ENCODE measurements around the gene MRPL12. TPM values are rescaled to one million over a fixed set of nuclear protein-coding genes. Genes with fewer than 3 reads are reported as not detected.

The MRPL12 gene
- total RNA-seq, 1 donor from 2014 or later = 13.2 TPM

DNA sequence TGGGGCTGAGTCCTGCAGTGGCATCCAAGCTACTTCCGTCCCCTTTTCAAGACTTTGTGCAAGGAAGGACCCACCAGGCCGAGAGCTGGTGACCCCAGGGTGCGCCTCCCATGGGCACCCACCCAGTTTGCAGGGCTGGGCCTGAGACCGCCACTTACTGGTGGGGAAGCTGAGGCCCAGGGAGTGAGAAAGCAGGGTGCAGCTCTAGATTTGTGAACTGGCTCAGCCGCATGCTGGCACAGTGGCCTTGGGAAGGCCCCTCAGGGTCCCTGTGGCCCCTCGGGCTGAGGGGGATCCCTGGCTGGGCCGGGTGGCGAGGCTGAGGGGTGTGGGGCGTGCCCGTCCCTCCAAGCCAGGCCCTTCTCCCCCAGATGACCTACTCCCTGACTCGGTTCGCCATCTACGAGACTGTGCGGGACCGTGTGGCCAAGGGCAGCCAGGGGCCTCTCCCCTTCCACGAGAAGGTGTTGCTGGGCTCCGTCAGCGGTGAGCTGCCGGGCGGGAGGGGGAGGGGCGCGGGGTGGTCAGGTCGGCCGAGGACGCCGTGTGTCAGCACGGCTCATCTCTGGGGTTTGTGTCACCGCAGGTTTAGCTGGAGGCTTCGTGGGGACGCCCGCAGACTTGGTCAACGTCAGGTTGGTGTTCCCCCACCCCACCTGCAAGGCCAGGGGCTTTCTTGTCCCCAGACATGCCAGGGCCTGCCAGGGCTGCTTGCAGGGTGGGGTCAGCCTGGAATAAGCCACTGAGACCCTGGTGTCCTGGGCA is 12.1 kb downstream of the MRPL12 start:
- Histone ChIP-seq H3F3A (ENCODE audit: low read depth) (peaks cover 22% of the 10 kb centered on the region), H3K4me2 (no peak overlapping the region), H3K36me3 (no peaks in the 10 kb centered on the region), H3K79me2 (ENCODE audit: low read depth) (peaks cover 12% of the 10 kb centered on the region), H3K27me3 (peaks cover 16% of the 10 kb centered on the region), H3K27ac (no peak overlapping the region), H3K9me3 (ENCODE audit: low read depth) (no peaks in the 10 kb centered on the region), H2AFZ (replicated peaks) (no peak overlapping the region), H3K9ac (no peak overlapping the region), H4K20me1 (ENCODE audit: low read depth) (peaks cover 23% of the 10 kb centered on the region), H3K4me1 (peaks cover 28% of the 10 kb centered on the region), H3K4me3 (no peak overlapping the region)
- peaks cover 2% of the 10 kb centered on the region for H3K36me3 Mint-ChIP-seq
- no peaks in the 10 kb centered on the region for H3K9me3 Mint-ChIP-seq
- TF ChIP-seq EZH2 (IDR thresholded peaks at IDR 0.05) (no peak), CTCF (IDR thresholded peaks at IDR 0.05) (no peak), EZH2phosphoT487 (IDR thresholded peaks at IDR 0.05) (no peak)
- peaks cover 4% of the 10 kb centered on the region for H3K27me3 Mint-ChIP-seq (ENCODE audit: insufficient read depth, low read depth)
- DNase-seq (ENCODE audit: low spot score) = no peak
- no peak overlapping the region for H3K27ac Mint-ChIP-seq
- peaks cover 24% of the 10 kb centered on the region for H3K4me1 Mint-ChIP-seq
- H3K4me3 Mint-ChIP-seq = no peak overlapping the region

DNA sequence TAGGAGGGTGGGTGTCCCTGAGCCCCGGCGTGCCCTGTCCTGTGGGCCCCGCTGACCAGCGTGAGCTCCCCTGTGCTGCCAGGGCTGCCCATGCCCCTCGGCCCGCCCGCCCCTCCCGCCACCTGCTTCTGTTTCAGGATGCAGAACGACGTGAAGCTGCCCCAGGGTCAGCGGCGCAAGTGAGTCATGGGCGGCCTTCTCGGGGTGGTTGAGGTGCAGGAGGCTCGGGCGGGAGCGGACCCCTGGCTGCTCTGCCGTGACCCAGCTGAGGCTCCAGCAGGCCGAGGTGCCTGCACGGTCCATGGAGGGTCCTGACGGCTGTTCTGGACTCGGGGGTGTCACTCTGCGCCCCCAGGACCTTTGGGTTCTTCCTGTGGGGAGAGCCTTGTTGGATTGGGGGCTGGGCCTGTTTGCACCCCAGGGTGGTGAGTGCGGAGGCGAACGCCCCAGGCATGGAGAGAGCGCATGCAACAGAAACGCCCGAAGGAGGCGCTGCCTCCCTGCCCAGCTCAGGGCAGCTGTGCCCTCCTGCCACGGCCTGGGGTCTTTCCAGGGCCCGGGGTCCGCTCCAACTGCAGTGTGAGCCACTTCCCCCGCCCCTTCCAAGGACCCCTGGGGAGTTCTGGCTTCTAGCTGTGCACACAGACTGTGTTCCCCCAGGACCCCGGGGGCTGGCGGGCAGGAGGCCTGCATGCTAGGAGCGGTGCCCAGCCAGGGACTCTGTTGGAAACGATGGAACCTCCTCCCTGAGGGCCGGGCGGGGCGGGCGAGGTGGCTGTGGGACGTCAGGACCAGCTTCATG is 12.9 kb downstream of the MRPL12 start:
- Histone ChIP-seq H3K27ac (no peak overlapping the region), H3K27me3 (peaks cover 9% of the 10 kb centered on the region), H3F3A (ENCODE audit: low read depth) (peaks cover 14% of the 10 kb centered on the region), H3K4me2 (no peak overlapping the region), H3K4me3 (no peak overlapping the region), H3K36me3 (no peaks in the 10 kb centered on the region), H2AFZ (replicated peaks) (no peak overlapping the region), H3K4me1 (peaks cover 20% of the 10 kb centered on the region), H4K20me1 (ENCODE audit: low read depth) (peaks cover 23% of the 10 kb centered on the region), H3K79me2 (ENCODE audit: low read depth) (peaks cover 12% of the 10 kb centered on the region), H3K9ac (no peak overlapping the region), H3K9me3 (ENCODE audit: low read depth) (no peaks in the 10 kb centered on the region)
- no peak overlapping the region for H3K4me3 Mint-ChIP-seq
- no peak for DNase-seq (ENCODE audit: low spot score)
- H3K4me1 Mint-ChIP-seq = peaks cover 19% of the 10 kb centered on the region
- no peak overlapping the region for H3K27ac Mint-ChIP-seq
- peaks cover 4% of the 10 kb centered on the region for H3K27me3 Mint-ChIP-seq (ENCODE audit: insufficient read depth, low read depth)
- TF ChIP-seq CTCF (IDR thresholded peaks at IDR 0.05) (no peak), EZH2 (IDR thresholded peaks at IDR 0.05) (no peak), EZH2phosphoT487 (IDR thresholded peaks at IDR 0.05) (no peak)
- no peaks in the 10 kb centered on the region for H3K9me3 Mint-ChIP-seq
- peaks cover 2% of the 10 kb centered on the region for H3K36me3 Mint-ChIP-seq

DNA sequence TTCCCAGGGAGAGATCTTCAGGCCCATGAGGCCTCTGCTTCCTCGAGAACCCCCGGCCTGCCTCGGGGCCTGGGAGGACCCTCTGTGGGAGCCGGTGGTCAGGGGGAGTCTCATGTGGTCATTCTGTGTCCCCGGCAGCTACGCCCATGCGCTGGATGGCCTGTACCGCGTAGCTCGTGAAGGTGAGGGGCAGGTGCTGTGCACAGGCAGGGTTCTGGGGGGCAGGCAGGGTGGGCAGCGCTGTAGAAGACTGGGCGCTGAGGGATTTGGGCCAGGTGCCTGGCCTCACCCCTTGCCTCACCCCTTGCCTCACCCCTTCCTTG is 13.5 kb downstream of the MRPL12 start:
- H4K20me1 ChIP-seq (ENCODE audit: low read depth) = peaks cover 23% of the 10 kb centered on the region
- H3K4me1 ChIP-seq = peaks cover 15% of the 10 kb centered on the region
- Mint-ChIP-seq H3K27ac (no peak overlapping the region), H3K4me3 (no peak overlapping the region), H3K4me1 (peaks cover 15% of the 10 kb centered on the region), H3K27me3 (ENCODE audit: insufficient read depth, low read depth) (peaks cover 4% of the 10 kb centered on the region), H3K9me3 (no peaks in the 10 kb centered on the region), H3K36me3 (peaks cover 2% of the 10 kb centered on the region)
- H3K36me3 ChIP-seq = no peaks in the 10 kb centered on the region
- no peak overlapping the region for H3K4me3 ChIP-seq
- H3K79me2 ChIP-seq (ENCODE audit: low read depth) = peaks cover 12% of the 10 kb centered on the region
- peaks cover 3% of the 10 kb centered on the region for H3K27me3 ChIP-seq
- no peak for TF ChIP-seq CTCF (IDR thresholded peaks at IDR 0.05)
- no peak for TF ChIP-seq EZH2phosphoT487 (IDR thresholded peaks at IDR 0.05)
- no peak for TF ChIP-seq EZH2 (IDR thresholded peaks at IDR 0.05)
- H3K4me2 ChIP-seq = no peak overlapping the region
- H3K9me3 ChIP-seq (ENCODE audit: low read depth) = no peaks in the 10 kb centered on the region
- no peak overlapping the region for H2AFZ ChIP-seq (replicated peaks)
- no peak overlapping the region for H3K9ac ChIP-seq
- no peak for DNase-seq (ENCODE audit: low spot score)
- no peak overlapping the region for H3K27ac ChIP-seq
- peaks cover 10% of the 10 kb centered on the region for H3F3A ChIP-seq (ENCODE audit: low read depth)

Measured in neural progenitor cell (in vitro differentiated cells).